HG03066 (cell line): ENCODE measurements around the gene OR52N2.

ENCODE experiments used
- ATAC-seq: cut with Tn5 transposase; IDR thresholded peaks from one replicate; pipeline ENCODE4 v1.9.1; 2021; ENCODE audit warnings: low read depth; ENCODE audit not compliant: unreplicated experiment

The OR52N2 gene

DNA sequence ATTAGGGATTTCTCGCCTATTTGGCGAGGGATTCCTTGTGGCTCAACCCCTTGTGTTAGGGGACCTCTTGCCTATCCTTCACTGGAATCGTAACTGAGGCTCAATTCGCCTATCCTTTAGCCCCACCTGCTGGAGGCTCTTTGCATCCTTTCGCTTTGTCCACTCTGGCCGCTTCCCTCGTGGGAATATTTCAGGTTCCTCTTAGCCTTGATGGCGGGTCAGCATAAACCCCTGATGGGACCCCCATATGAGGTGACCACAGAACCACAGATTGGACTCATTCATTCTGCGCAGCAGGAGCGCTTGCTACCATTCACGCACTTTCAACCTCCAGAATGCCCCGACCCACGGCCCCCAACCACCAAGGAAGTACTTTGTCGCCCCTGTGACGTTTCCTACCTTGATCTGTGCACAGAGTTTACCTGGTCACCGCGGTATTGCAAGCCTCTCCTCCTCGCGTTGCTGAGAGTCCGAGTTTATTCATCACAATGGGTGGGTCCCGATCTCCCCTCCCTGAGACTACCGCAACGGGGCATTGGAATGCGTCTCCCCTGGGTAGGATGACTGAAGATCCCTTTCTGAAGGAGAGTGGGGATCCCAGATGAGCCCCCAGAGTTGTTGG lies at the start of gene OR52N2:
TSS of gene OR52N2 (plus strand) at position 425 of the 622 bp plus-strand sequence. CDS start 11,412 bp downstream, outside the sequence.
- ATAC-seq = peak; percentile 96

DNA sequence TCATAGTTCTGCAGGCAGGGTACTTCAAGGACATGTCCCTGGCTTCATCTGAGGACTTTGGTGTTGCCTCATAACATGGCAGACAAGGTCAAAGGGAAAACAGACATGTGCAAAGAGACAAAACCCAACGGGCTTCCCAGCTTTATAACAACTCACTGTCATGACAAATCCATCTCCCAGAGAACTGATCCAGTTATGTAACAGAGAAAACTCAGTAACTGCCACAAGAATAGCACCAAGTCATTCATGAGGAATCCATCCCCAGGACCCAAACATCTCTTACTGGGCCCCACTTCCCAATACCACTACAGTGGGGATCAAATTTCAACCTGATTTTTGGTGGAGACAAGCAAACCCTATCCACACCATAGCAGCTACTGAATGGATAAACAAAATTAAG lies 41.7 kb upstream of the OR52N2 start:
- ATAC-seq = no peak

DNA sequence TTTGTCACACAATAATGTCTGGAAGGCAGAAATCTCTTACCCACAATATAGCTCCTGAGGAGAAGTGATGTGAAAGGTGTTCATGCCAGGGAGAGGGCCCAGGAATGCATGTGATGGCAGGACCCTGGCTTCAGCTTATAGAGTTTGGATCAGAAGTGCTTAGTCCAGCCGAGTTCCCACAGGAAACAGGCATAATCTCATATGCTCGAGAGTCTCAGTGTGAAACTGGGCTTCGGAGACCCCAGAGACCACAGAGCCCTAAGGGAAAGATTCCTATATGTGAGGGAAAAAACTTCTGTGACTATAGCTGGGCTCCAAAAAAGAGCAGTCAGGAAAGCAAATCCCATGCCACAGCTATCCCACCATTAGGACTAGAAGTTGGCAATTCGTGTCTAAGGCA lies 25.5 kb upstream of the OR52N2 start, which contains the start of gene OR52N5:
TSS of gene OR52N5 (minus strand) at position 101 of the 400 bp plus-strand sequence. CDS start 4,721 bp downstream, outside the sequence.
- no peak for ATAC-seq

DNA sequence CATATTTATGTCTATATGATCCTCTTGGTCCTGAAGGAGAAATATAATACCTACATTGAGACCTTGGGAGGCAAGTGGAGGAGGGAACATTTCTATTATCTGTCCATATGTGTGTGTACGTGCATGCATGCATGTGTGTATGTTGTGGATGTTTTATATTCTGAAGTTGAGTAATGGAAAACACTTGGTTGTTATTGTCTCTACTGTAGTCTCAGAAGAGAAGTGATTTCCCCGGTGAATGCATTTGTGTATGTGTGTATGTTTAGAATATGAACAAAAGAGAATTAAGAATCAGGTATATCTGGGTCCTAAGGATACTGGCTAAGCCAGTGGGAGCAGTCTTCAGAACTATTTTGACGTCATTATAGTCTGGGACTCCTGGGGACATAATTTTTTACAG lies 17.6 kb upstream of the OR52N2 start, which contains the start of gene OR52N1:
TSS of gene OR52N1 (minus strand) at position 101 of the 400 bp plus-strand sequence. CDS start 2,449 bp downstream, outside the sequence.
- no peak for ATAC-seq

DNA sequence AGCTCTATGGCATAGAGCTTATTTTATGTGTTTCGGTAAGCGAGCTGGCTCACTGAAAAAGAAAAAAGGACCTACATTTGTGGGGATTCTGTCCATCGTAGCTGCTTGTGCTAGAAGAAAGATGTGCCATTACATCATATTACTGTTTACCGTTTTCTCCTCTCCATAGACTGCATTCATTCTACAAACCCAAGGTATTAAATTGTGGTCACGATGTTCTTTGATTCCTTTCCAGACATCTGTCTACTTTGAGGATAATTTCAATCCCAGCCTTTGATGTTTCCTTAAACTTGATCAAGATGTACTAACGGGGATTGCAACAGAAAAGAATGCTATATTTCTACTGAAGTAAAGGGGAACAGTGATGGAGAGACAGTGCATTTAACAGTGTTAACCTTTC lies 12.2 kb upstream of the OR52N2 start:
- ATAC-seq = no peak

DNA sequence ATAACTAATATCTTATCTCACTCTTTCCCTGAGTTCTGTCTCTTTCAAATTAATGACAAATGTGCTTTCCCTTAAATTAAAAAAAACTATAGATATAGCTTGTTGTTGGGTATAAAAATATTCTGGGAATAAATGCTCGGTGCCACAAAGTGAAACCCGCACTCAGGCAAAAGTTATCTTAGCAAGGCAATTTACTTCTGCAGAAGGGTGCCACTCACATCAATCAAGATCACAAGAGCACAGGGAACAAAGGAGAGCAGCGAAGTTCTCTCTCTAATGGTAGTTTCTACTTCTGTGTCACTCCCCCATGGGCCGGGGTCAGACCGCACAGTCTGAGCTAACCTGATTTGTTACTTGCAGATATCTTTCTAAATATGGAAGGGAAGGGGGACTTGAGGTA lies 4.7 kb upstream of the OR52N2 start:
- ATAC-seq = no peak

DNA sequence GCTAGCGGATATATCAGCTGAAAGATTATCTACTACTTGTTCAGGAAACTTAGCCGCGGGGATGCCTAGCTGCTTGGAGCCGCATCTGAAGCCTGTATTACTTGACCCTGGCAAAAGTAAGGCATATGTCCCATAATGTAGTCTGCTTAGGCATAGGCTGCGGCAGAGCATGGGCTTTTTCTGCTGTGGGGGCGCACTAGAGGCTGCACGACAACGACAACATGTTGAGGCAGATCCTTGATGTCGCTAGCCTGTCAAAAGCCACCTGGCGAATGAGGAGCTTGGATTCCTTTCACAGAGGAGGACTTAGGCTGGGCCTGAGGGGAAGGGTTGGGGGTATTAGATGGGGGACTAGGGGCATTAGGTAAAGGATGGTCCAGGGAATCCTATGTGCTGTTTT lies 1.1 kb upstream of the OR52N2 start:
- ATAC-seq = no peak

DNA sequence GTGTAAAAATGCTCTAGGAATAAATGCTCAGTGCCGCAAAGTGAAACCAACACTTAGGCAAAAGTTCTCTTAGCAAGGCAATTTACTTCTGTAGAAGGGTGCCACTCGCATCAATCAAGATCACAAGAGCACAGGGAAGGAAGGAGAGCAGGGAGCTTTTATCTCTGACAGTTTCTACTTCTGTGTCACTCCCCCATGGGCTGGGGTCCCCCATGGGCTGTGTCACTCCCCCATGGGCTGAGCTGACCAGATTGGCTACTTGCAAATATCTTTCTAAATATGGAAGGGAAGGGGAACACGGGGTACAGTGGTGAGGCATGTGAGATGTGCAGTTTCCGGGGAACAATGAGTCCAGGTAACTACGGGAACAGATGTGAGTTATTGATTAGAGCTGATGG lies 397 bp downstream of the OR52N2 start:
- peak; percentile 33 for ATAC-seq

DNA sequence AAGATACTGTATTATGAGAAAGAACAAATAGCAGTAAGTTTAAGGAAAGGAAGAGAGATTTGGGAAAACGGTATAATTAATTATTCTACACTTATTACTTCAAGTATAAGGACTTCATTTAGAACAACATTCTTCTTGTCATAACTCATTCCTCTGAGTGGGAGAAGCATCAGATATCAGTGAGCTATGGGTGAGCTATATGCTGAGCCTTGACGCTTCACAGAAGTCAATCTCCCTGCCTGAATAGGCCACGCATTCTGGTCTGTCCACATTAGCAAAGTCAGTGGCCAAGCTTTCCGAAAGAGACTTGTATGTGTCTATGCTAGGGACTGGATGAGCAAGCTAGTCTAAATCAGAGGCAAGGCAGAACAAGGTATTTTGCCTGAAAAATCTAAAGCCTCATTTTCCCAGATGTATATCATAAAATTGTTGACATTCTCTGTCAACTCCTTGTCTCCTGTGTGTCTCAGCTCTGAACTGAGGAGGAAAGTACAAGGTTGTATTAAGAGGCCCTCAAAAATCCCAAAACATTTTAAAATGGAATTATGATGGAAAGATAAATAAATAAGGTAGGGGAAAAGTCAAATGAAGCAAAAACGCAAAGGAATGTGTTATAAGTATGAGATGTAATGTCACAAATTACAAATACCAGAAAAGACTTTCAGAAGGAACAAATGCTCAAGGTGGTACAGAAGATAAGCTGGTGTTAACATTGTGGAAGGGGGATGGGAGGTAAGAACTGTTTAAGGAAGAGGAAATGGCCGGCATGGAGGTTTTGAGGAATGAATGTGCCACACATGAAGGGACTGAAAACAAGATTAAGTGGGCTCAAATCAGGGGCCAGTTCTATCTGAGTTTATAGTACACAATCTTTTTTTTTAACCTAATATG lies 1.4 kb downstream of the OR52N2 start:
- ATAC-seq = no peak

DNA sequence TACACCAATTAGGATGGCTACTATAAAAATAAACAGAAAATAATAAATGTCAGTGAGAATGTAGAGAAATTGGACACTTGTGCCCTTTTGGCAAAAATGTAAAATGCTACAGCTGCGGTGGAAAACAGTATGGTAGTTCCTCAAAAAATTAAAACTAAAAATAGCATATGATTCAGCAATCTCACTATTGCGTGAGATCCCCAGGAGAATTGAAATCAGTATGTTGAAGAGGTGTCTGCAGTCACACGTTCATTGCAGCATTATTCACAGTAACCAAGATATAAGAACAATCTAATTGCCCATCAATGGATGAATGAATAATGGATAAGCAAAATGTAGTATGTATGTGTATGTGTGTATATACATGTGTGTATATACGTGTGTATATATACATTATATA lies 6.8 kb downstream of the OR52N2 start:
- no peak for ATAC-seq

DNA sequence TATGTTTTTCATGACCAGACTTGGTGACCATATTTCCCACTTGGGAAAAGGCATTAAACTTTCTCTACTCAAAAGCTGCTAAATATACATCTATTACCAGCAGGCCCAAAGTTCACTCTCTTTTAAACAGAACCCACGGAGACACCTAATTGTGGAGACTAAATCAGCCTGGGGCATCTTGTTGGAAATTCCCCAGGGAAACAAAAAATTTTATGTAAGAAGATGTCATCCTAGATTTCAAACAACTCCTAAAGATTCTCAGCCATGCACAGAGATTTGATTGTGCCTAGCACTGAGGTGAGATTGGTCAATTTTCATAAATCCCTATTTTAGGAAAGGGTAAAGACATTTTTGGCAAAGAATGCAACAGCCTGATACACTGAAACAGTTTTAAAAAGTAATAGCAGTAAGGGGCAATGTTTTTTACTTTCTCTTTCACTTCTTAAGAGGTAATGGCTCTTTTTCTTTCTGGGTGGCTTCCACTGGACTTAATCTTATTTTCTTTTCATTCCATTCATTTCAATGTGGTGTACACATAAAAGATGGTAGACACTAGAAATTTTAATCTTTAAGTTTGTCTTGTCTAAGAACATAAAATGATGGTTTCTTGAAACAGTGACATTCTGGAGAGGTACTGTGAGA lies 9.6 kb downstream of the OR52N2 start:
- no peak for ATAC-seq

DNA sequence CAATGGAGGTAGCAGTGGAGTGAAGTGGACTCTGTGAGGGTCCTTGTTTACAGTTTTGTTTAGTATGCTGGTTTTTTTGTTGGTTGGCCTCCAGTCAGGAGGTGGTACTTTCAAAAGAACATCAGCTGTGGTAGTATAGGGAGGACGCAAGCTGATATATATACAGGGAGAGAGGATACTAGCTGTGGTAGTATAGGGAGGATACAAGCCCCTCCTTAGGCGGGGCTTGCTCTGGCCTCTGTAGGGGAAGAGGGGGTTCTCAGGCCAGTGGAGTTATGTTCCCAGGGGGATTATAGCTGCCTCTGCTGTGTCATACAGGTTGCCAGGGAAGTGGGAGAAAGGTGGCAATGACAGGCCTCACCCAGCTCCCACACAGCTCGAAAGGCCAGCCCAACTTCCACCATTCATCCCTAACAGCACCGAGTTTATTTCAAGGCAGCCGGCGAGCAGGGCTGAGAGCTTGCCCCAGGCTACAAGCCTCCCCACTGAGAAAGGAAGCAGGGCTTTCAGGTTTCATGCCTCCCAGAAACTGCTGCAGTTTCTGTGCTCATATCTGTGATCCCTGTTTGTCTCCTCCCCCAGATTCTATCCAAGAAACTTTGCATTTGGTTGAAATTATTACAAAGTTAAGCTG lies 22.6 kb downstream of the OR52N2 start:
- no peak for ATAC-seq

DNA sequence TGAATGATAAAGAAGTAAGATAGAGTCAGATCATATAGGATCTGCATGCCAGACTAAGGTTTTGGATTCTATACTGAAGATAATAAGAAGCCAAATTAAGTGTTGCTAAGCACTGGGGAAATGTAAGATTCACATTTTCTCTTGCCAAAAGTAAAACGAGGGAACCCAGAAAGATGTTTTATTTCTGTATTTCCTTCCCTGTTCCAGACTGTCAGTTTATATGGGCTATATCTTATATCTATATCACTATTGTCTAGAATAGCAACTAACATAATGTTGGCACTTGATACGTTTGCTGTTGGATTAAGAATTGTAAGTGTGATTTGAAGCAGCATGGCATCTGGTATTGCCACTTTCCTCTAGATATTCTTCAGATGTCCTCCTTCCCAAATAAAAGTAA lies 24.7 kb downstream of the OR52N2 start:
- ATAC-seq = no peak

DNA sequence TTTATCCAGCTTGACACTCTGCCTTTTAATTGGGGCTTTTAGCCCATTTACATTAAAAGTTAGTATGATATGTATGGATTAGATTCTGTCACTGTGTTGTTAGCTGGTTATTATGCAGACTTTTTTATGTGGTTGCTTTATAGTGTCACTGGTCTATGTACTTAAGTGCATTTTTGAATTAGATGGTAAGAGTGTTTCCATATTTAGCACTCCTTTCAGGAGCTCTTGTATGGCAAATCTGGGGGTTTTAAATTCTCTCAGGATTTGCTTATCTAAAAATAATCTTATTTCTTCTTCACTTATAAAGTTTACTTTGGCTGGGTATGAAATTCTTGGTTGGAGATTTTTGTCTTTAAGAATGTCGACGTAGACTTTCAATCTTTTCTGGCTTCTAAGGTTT lies 29.0 kb downstream of the OR52N2 start:
- no peak for ATAC-seq

DNA sequence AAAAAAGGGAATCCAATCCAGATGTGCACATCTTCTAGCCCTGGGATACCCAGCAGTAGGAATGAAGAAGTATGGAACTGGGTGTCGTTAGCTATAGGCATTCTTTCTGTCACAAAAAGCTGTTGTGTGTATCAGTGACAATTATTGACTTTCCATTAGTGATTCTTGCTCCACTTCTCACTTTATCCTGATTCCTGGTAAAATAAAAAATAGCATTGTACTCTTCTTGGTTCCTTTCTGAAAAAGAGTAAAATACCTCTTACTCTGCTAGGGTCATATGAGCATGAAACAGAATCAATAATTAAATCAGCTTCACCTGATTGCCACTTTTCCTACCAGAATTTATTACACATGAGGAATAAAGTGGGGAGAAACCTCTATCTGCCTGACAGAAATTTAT lies 33.1 kb downstream of the OR52N2 start, which contains the start of gene OR52E6:
TSS of gene OR52E6 (minus strand) at position 101 of the 400 bp plus-strand sequence. CDS start at position 101, 0 bp downstream.
- ATAC-seq = no peak

DNA sequence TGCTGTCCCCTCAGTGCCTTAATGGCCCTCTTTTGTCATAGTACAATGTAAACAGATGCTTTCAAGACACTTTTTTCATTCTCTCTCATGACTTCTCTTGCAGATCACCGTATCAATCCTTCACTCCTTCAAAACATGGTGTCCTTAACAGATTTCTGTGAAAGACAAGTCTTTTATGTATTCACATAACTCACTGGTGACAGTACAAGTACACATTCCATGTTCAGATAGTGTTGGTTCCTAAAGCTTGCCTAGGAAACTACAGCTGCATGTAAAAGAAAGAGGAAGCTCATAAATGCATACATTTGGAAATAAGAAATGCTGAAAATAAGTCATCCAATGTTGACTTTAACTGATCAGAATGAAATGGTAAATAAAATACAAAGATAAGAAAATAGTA lies 38.0 kb downstream of the OR52N2 start:
- ATAC-seq = no peak

DNA sequence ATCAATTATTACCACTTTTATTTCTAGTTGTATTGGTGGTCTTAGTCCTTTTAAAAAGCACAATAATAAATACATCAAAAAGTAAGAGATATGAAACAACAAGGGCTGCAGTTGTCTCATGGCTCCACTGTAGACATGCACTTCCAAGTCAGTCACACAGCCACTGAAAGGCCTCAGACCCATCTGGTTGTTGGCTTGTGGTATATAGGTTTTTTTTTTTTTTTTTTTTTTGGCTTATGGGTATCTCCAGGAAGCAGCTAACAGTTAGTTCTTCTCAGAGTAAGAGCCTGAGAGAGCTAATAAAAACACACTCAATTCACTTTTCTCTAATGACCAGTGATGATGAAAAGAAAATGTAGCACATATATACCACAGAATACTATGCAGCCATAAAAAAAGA lies 39.0 kb downstream of the OR52N2 start:
- no peak for ATAC-seq

DNA sequence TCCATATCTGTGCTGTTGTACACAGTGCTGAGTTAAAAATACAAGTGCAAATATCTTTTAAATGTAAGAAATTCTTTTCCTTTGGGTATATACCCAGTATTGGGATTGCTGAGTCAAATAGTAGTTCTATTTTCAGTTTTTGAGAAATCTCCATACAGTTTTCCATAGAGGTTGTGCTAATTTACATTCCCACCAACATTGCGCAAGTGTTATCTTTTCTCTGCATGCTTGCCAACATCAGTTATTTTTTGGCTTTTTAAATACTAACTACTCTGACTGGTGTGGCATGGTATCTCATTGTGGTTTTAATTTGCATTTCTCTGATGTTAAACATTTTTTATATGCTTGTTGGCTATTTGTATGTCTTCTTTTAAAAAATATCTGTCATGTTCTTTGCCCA lies 42.3 kb downstream of the OR52N2 start:
- no peak for ATAC-seq

DNA sequence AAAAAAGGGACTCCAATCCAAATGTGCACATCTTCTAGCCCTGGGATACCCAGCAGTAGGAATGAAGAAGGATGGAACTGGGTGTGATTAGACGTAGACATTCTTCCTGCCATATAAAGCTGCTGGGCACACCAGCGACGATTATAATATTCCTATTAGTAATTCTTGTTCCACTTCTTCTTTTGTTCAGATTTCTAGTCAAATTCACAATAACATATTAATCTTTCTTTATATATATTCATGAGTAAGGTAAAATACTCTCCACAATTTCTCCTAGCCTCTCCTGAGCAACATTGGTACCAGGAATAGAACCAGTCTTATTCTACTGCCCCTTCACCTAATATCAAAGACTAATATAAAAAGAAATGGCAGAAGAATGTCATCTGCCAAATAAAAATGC lies 48.9 kb downstream of the OR52N2 start, which contains the start of gene OR52E8:
TSS of gene OR52E8 (minus strand) at position 101 of the 400 bp plus-strand sequence. CDS start at position 101, 0 bp downstream.
- no peak for ATAC-seq

DNA sequence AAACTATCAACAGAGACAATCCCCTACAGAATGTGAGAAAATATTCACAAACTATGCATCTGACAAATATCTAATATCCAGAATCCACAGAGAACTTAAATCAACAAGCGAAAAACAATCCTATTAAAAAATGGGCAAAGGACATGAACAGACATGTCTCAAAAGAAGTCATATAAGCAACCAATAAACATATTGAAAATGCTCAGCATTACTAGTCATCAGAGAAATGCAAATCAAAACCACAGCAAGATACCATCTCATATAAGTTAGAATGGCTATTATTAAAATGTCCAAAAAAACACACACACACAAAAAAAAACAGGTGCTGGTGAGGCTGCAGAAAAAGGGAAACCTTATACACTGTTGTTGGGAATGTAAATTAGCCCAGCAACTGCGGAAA lies 57.1 kb downstream of the OR52N2 start:
- no peak for ATAC-seq
